ENCODE measurements around the gene HDAC3.

GRCh38 chr5:141654298-141654697 lies 17.6 kb upstream of the HDAC3 start:
- no peak for TF ChIP-seq POLR2A (IDR thresholded peaks at IDR 0.05)
- TF ChIP-seq CTCF (IDR thresholded peaks at IDR 0.05): no peak

Data from heart left ventricle (tissue), 13 donors.